ENCODE results near the gene CYP2A6.

Gene CYP2A6

GRCh38 chr19:40798683-40799557 lies 51.3 kb downstream of the CYP2A6 start, which contains the start of gene EGLN2:
EGLN2 (plus strand) TSS chr19:40799191; CDS start chr19:40800573, 1,382 bp downstream.
- peak within 1 kb of the TSS; percentile 86 for H3K4me3 ChIP-seq (ENCODE audit: low read length)
- no peak for TF ChIP-seq CTCF (conservative IDR thresholded peaks at IDR 0.05; ENCODE audit: low read depth, low read length)
- peak; percentile 99 for DNase-seq (ENCODE audit: low read depth)

- DNase-seq (ENCODE audit: low read depth): no peak
- peak; percentile 49 for TF ChIP-seq CTCF (conservative IDR thresholded peaks at IDR 0.05; ENCODE audit: low read depth, low read length)
- peak overlapping the region; percentile 69 for H3K4me3 ChIP-seq (ENCODE audit: low read length)
These were observed 52.1 kb downstream of the CYP2A6 start for GRCh38 chr19:40797963-40798682.

GRCh38 chr19:40797166-40797962 lies 52.9 kb downstream of the CYP2A6 start:
- H3K4me3 ChIP-seq (ENCODE audit: low read length): no peak overlapping the region
- DNase-seq (ENCODE audit: low read depth): no peak
- no peak for TF ChIP-seq CTCF (conservative IDR thresholded peaks at IDR 0.05; ENCODE audit: low read depth, low read length)

Measured in retinal pigment epithelial cell (primary cell).